HG03196 (cell line): ENCODE measurements around the gene KIF26B.
"Not testable (repeated sequence)": the region's sequence is repeated elsewhere in the genome, so short reads cannot be mapped to it uniquely, and the experiment has no call there.

Source experiments
- ATAC-seq: cut with Tn5 transposase; IDR thresholded peaks from one replicate; pipeline ENCODE4 v1.9.1; 2021; ENCODE audit not compliant: unreplicated experiment

KIF26B gene

DNA sequence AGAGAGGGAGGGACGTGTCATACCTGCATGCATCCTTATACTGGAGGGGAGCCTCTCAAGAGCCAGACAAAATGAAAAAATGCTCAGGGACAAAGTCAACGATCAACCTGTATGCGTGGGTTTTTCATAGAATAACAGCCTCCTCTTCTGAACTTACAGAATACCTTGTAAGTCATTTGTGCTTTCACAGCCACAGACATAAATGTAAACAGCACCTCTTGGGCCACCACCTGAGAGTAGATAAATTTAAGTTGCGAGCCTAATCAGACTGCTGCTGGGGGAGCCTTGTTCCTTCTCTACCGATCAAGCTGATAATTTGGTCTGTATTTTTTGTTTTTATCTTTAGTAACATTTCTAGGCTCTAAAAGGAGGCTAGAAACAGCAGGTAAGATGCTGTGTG, 223.1 kb downstream of the KIF26B start:
- no peak for ATAC-seq

- ATAC-seq, result no peak
Observed at GRCh38 chr1:245378311-245378722, 223.5 kb downstream of the KIF26B start.

DNA sequence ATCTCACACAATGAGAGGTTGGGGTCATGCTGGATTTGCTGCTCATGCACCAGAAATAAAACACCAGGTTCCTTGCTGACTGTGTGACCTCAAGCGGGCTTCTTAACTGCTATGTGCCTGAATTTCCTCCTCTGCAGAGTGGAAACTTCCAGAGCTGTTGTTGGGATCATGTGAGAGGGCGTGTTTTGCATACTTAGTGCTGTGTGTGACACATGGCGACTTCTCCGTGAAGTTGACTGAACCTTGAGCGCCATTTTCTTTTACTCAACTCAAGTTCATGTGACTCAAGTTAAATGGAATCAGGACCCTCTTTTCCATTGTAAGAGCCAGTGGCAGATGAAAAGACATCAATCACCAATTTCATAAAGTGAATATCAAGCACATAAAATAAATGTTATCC, 224.0 kb downstream of the KIF26B start:
- no peak for ATAC-seq

DNA sequence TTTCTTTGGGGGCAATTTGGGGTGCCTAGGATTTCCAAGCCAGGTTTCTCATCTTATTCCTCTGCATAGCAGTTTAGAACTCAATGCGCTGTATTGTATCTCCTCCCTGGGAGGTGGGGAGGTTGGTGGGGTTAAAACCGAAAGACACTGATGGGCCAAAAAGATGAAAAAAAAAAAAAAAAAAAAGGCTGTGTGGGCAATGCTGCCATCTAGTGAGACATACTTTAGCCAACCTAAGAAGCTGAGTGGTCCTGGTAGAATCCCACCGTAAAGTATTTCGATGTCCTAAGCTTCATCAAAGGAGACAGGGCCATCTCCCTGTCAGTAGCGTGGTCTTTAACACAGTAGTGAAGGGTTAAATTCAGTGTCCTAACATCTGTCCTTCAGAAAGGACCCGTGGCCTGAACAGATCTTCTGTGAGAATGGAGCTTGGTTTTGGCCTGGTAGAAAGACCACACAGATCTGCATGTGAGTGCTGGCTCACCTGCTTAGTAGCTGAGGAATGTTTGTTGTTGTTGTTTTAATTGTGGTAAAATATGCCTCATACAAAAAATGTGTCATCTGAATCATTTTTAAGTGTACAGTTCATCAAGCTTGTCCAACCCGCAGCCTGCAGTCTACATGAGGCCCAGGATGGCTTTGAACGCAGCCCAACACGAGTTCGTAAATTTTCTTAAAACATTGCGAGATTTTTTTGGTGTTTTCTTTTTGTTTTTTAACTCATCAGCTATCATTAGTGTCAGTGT, 226.2 kb downstream of the KIF26B start:
- no peak for ATAC-seq

DNA sequence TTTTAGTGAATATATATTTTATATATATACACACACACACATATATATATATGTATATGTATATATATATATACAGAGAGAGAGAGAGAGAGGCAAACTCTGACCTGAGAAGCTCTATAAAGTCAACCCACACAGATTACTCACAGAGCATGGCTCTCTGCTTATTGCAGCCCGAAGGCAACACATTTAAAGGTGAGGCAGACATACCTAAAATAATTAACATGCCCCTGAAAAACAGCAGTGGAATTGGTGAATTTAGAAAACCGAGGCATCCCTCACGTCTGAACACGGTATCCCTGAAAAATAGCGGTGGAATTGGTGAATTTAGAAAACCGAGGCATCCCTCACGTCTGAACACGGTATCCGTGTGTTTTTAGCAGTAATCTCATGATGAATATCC, 228.2 kb downstream of the KIF26B start:
- ATAC-seq, result no peak

GRCh38 chr1:245383396-245384330, 228.9 kb downstream of the KIF26B start:
- ATAC-seq, result no peak

DNA sequence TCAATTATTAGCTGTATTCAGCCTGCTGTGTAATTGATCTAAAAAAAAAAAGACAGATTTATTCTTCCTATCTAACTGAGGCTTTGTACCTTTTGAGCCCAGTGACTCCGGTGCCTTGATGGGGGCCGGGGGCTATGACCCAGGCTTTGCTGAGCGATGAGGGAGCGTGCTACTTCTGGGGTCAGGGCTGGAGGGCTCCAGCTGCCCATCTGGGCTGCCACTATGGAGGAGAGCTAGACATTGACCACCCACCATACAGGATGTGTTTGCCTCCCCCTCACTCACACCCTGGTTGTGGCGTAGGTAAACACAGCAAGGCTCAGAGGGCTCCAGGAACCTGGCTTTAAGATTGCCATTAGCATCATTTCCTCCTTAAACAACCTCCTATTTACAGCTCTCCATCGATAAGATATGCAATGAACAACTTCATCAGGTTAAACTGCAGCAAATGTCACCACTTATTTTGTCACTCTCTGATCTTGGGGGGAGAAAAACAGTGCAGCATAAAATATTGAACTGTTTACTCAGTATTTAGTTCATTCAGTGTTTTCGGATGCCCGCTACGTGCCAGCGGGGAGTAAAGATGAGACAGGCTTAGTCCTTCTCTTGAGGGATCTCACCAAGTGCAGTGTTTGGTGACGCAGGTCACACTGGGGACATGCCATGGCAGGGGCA, 231.6 kb downstream of the KIF26B start:
- ATAC-seq, result no peak

GRCh38 chr1:245388687-245389086, 233.9 kb downstream of the KIF26B start:
- ATAC-seq, result no peak

- no peak for ATAC-seq
Observed at GRCh38 chr1:245389873-245390272, 235.1 kb downstream of the KIF26B start.

- no peak for ATAC-seq
Observed at GRCh38 chr1:245390975-245391374, 236.2 kb downstream of the KIF26B start.

DNA sequence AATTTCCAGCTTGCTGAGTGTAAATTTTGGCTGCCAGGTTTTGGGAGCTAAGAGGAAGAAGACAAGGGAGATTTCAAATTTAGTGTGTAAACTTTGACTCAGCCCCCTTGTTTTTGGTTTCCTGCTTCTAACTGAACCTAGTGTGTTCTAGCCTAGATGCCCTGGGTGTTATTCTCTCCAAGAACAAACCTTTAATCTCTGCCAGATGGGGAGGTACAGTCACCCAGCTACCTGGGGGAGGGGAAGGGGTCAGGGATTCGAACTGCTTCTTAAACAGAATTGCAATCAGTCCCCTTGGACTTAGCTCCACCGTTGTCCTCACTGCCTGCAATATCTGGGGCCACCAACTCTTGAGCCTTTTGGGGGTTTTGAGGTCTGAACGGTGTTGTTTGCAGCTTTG, 238.9 kb downstream of the KIF26B start:
- ATAC-seq, result no peak

GRCh38 chr1:245395680-245396079, 240.9 kb downstream of the KIF26B start:
- ATAC-seq, result no peak

GRCh38 chr1:245396615-245397014, 241.8 kb downstream of the KIF26B start:
- ATAC-seq, result no peak

DNA sequence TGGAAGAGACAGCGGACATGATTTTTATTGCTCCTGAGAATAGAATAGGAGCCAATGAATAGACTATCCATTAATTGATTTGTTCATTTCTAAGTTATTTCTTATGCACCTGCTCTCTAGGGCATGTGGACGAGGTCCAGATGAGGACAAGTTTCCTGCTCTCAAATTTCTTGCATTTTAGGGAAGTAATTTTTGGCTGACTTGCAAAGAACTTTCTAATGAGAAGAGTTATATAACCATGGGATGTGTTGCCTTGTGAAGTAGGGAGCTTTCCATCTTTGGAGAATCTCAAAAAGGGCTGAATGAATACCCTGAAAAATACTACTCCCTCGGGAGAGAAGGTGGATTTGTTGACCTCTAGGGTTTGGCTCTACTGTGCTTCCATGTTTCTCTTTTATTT, 243.0 kb downstream of the KIF26B start:
- no peak for ATAC-seq

GRCh38 chr1:245398180-245398579, 243.4 kb downstream of the KIF26B start:
- no peak for ATAC-seq

- ATAC-seq, result no peak
Observed at GRCh38 chr1:245401881-245402587, 247.2 kb downstream of the KIF26B start.

DNA sequence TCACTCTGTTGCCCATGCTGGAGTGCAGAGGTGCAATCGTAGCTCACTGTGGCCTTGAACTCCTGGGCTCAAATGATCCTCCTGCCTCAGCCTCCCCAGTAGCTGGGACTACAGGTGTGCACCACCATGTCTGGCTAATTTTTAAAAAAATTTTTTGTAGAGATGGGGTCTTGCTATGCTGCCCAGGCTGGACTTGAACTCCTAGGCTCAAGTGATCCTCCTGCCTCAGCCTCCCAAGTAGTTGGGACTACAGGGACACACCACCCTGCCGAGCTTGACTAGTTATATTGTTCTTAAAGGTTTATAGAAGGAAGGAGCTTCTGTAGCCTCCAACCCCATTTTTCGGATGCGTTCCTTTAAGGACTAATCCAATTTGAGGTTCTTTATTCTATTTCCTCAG, 248.2 kb downstream of the KIF26B start:
- not testable (repeated sequence) for ATAC-seq

DNA sequence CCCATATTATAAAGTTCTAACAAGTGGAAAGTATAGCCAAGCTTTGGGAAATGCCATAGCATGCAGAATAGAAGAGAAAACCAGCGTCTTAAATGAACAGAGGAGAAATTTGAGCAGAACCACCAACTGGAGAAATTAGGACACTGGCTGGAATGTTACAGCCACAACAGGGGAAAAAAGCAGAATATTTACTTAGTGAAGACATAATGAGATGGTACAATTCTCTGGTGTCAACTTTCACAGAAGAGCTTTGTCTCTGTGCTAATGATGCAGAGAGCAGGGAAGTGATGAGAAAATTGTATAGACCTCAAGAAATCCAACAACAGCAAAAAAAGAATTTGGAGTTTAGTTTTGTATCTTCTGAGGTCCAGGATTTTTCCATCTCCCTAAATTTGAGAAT, 249.7 kb downstream of the KIF26B start:
- ATAC-seq, result no peak

DNA sequence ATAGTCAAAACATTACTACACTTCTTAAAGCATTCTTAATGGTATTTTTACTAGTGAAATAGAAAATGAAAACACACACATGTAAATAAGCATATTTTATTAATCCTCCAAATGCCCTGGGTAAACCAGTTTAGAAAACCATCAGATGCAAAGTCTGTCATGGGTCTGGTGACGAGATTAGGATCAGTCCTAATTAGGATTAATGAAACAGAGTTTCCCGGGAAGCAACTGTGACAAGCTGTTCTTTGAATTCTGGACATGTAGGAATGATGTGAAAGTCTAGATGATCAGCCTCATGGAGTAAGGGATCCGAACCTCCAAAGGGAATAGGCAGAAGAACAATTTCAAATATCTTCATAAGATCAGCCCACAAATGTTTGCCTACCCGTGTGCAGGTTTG, 250.2 kb downstream of the KIF26B start:
- no peak for ATAC-seq

GRCh38 chr1:245406426-245406825, 251.6 kb downstream of the KIF26B start:
- ATAC-seq, result no peak

DNA sequence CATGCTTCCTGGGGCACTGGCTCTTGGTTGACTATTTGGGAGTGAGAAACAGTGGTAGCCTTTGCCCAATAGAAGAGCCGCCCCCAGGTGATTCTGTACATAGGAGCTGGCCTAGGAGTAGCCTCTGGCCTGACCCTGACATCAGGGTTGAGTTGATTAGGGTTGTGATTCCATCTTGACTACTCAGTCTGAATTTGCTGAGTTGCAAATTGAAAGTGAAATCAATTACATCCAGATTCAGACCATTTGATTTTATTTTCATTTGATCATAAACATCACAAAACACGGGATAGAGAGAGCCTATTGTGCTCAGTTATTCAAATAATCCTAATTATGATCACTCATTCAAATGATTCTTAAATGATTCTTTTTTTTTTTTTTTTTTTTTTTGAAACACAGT, 253.2 kb downstream of the KIF26B start:
- no peak for ATAC-seq
